ENCODE results near the gene CRYGA. TPM values are rescaled to one million over a fixed set of nuclear protein-coding genes. Genes with fewer than 3 reads are reported as not detected.

The CRYGA gene
- total and polyA plus RNA-seq, 8 donors = not detected

DNA sequence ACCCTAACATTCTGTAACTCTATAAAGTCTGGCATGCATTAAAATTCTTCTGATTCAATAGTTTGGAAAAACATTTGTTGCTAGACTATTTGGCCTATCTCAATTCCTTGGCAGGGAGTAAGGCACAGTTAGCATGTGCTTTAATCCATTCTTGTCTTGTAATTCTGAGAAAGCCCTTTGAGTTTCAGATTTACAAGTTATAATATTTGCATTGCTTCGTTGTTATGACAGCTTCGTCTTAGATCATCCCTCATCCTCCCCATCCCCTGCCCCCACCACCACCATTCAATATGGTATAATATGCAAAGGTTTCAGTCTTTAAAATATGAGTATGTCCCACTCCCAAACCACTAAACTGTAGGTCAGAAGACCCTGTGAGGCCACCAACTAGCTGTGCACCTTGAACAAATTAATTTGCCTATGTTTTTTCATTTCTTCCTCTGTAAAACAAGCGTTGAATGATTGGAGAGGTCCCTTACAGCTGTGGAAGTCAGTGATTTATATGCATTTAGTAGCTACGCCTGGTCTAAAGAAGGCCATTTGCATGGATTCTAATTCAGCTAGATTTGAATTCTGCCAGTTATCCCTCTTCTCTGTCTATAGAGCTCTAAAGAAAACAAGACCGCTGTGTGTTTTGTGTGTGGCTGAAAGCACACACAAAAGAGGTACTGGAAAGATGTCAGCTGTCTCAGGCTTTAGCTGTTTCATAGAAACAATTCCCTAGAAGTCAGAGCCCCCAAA, 25.9 kb upstream of the CRYGA start:
- Histone ChIP-seq H3K27me3 (no peaks in the 10 kb centered on the region), H3K9me3 (no peaks in the 10 kb centered on the region), H3K27ac (no peak overlapping the region), H3K4me1 (no peaks in the 10 kb centered on the region), H3K36me3 (no peaks in the 10 kb centered on the region), H3K4me3 (no peak overlapping the region)
- no peak for DNase-seq
- ATAC-seq = no peak
- WGBS, 2 donors = 75 to 88% methylated on average over 5 of the region's 5 CpGs
- no peak for FAIRE-seq
- TF ChIP-seq, protein P1, sequence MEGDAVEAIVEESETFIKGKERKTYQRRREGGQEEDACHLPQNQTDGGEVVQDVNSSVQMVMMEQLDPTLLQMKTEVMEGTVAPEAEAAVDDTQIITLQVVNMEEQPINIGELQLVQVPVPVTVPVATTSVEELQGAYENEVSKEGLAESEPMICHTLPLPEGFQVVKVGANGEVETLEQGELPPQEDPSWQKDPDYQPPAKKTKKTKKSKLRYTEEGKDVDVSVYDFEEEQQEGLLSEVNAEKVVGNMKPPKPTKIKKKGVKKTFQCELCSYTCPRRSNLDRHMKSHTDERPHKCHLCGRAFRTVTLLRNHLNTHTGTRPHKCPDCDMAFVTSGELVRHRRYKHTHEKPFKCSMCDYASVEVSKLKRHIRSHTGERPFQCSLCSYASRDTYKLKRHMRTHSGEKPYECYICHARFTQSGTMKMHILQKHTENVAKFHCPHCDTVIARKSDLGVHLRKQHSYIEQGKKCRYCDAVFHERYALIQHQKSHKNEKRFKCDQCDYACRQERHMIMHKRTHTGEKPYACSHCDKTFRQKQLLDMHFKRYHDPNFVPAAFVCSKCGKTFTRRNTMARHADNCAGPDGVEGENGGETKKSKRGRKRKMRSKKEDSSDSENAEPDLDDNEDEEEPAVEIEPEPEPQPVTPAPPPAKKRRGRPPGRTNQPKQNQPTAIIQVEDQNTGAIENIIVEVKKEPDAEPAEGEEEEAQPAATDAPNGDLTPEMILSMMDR (IDR thresholded peaks at IDR 0.05) = no peak
- intact Hi-C loops (cut with DNase I) = no loop called here

DNA sequence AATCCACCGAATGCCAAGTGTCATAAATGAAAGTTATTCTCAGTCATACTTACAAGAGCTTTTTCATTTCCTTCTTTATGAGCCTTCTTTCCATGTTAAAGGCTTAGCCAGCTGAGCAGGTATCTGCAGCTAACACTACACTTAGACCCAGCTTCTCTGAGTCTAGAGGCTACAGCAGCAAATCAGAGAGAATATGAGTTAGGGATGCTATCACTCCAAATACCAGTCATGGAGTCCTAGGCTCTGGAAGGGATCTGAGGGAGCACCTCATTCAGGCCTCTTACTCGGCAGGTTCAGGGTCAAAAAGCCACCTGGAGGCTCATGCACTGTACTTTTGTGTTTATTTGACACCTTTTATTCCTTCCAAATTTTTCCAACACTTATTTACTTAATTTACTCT, 23.5 kb upstream of the CRYGA start:
- Histone ChIP-seq H3K4me1 (no peaks in the 10 kb centered on the region), H3K27ac (no peak overlapping the region), H3K4me3 (no peak overlapping the region), H3K27me3 (no peaks in the 10 kb centered on the region), H3K9me3 (no peaks in the 10 kb centered on the region), H3K36me3 (no peaks in the 10 kb centered on the region)
- TF ChIP-seq, protein P1 (IDR thresholded peaks at IDR 0.05) = no peak
- WGBS, 2 donors = 80 to 92% methylated on average over 2 of the region's 2 CpGs
- intact Hi-C loops (cut with DNase I) = no loop called here
- FAIRE-seq = no peak
- DNase-seq = no peak
- no peak for ATAC-seq

DNA sequence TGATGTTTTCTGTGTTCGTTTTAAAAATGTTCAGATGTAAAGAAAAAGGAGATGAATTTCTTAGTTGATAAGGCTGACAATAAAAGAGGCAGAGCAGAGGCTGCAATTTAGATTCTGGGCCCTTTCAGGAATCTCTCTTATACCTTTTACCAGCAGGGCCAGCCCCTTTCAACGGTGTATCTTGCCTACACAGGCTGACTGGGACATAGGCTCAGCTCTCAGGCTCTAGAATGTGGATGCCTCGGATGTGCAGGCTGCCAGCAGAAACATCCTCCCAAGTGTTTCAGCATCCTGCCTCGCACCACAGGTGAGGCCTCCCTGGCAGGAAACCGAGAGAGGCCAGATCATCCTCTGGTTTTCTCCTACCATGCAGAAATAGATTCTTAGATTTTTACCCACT, 23.1 kb upstream of the CRYGA start:
- Histone ChIP-seq H3K4me1 (no peaks in the 10 kb centered on the region), H3K36me3 (no peaks in the 10 kb centered on the region), H3K27me3 (no peaks in the 10 kb centered on the region), H3K9me3 (no peaks in the 10 kb centered on the region), H3K27ac (no peak overlapping the region), H3K4me3 (no peak overlapping the region)
- no peak for ATAC-seq
- WGBS, 2 donors = 68 to 78% methylated on average over 5 of the region's 5 CpGs
- DNase-seq = no peak
- intact Hi-C loops (cut with DNase I) = no loop called here
- TF ChIP-seq, protein P1 (IDR thresholded peaks at IDR 0.05) = no peak
- no peak for FAIRE-seq

DNA sequence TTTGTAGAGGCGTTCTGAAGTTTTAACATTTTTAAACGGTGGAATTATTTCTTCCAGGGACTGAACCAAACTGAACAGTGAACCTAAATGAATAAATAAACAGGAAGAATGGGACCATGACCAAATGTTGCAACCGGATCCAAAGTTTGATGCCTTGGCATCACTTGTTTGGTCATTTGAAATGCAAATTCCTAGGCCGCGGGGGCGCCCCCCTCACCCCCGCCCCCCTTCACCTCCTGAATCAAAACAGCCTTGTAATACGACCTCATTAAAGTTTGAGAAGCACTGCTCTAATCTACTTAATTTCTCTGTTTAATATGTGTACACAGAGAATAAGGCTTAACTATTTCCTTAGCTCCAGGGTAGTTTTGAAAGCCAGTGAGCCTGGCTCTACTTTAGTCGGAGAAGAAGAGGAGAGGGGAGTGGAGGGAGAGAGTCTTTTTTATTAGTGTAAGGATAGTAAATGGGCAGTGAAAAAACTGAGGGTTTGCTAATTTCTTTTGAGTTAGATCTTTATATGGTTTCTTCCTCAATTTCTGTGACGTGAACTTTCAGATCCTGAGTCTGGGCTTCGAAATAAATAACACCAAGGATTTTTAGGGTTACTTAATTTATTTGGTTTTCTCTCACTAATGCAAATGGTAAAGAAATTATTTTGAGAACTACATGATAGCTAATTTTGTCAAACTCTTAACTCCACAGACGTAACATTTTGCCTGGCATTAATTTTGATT, 20.8 kb upstream of the CRYGA start:
- DNase-seq (no peak), FAIRE-seq (no peak), ATAC-seq (no peak)
- H3K27me3 ChIP-seq = no peaks in the 10 kb centered on the region
- H3K4me1 ChIP-seq = no peaks in the 10 kb centered on the region
- TF ChIP-seq, protein P1 (IDR thresholded peaks at IDR 0.05) = no peak
- 28 to 35% methylated on average over 12 of the region's 12 CpGs for WGBS, 2 donors
- H3K27ac ChIP-seq = no peak overlapping the region
- no peak overlapping the region for H3K4me3 ChIP-seq
- H3K36me3 ChIP-seq = no peaks in the 10 kb centered on the region
- intact Hi-C loops (cut with DNase I) = no loop called here
- no peaks in the 10 kb centered on the region for H3K9me3 ChIP-seq

DNA sequence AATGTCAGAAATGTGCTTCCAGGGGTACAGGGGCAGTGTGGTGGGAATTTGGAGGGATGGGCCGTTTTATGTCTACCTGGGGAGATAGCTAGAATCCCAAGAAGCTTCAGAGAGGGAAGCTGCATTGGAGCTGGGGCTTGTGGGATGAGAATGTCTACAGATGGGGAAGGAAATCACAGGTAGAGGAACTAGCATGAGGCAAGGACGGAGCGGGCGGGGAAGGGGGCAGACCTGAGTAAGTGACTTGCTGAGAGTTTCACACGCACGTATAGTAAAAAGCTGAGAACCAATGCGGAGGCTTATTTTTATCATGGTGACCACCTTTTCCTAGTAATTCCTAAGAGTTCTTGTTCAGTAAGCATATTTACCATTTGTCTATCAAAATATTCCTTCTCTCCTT, 20.1 kb upstream of the CRYGA start:
- H3K4me1 ChIP-seq = no peaks in the 10 kb centered on the region
- FAIRE-seq = no peak
- no peaks in the 10 kb centered on the region for H3K36me3 ChIP-seq
- 48 to 53% methylated on average over 7 of the region's 7 CpGs for WGBS, 2 donors
- no peak overlapping the region for H3K4me3 ChIP-seq
- no peaks in the 10 kb centered on the region for H3K27me3 ChIP-seq
- DNase-seq = no peak
- H3K9me3 ChIP-seq = no peaks in the 10 kb centered on the region
- ATAC-seq = no peak
- no peak overlapping the region for H3K27ac ChIP-seq
- TF ChIP-seq, protein P1 (IDR thresholded peaks at IDR 0.05) = no peak
- intact Hi-C loops (cut with DNase I) = no loop called here
